ENCODE measurements around the gene STX8. TPM values are rescaled to one million over a fixed set of nuclear protein-coding genes. Genes with fewer than 3 reads are reported as not detected.

STX8 gene
- total RNA-seq, 2 experiments from 2014 or later = 59.6 to 71.5 TPM

DNA sequence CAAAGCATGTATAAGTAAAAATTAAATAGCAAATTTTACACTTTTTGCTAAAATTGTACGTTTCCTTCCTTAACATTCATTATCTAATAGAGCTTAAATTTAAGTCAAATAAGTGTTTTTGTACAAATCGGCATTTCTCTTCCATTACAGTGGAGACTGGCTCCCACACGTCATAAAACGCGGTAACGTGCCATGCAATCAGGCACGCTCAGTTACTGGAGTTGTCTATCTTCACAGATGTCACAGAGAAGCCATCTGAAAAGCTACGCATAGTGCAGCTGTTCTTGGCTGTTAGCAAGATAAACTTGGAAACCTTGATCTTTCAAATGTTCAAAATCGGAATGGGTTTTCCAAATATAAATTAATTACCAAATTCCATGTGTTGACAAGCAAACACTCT is 165.3 kb downstream of the STX8 start:
- CTCF ChIA-PET = no interaction called here
- intact Hi-C loops (cut with micrococcal nuclease) = no loop called here
- DNase-seq = no peak

GRCh38 chr17:9409878-9410277 is 165.7 kb downstream of the STX8 start:
- H3K4me3 Mint-ChIP-seq = no peak overlapping the region
- intact Hi-C loops (cut with micrococcal nuclease) = no loop called here
- no peak for ATAC-seq

More for the DNA sequence above, 165.3 kb downstream of the STX8 start:
- no peaks in the 10 kb centered on the region for H3K4me1 Mint-ChIP-seq (ENCODE audit: low read depth)
- H3K36me3 Mint-ChIP-seq (ENCODE audit: low read depth) = peaks cover 3% of the 10 kb centered on the region
- ATAC-seq = no peak
- POLR2A ChIA-PET = no interaction called here
- H3K4me3 Mint-ChIP-seq = no peak overlapping the region
- H3K27ac Mint-ChIP-seq = no peak overlapping the region
- no peaks in the 10 kb centered on the region for H3K27me3 Mint-ChIP-seq
- no peak for TF ChIP-seq CTCF (IDR thresholded peaks at IDR 0.05)
- no peaks in the 10 kb centered on the region for H3K9me3 Mint-ChIP-seq

GRCh38 chr17:9408868-9409829 is 166.5 kb downstream of the STX8 start:
- POLR2A ChIA-PET = no interaction called here
- TF ChIP-seq CTCF (IDR thresholded peaks at IDR 0.05) = no peak
- no peak for DNase-seq
- Mint-ChIP-seq H3K9me3 (no peaks in the 10 kb centered on the region), H3K4me1 (ENCODE audit: low read depth) (no peaks in the 10 kb centered on the region), H3K4me3 (no peak overlapping the region), H3K36me3 (ENCODE audit: low read depth) (peaks cover 3% of the 10 kb centered on the region), H3K27ac (no peak overlapping the region), H3K27me3 (no peaks in the 10 kb centered on the region)
- ATAC-seq = no peak
- CTCF ChIA-PET = no interaction called here
- intact Hi-C loops (cut with micrococcal nuclease) = no loop called here

More at GRCh38 chr17:9409878-9410277, 165.7 kb downstream of the STX8 start:
- Mint-ChIP-seq H3K27me3 (no peaks in the 10 kb centered on the region), H3K36me3 (ENCODE audit: low read depth) (peaks cover under 1% of the 10 kb centered on the region), H3K9me3 (no peaks in the 10 kb centered on the region), H3K27ac (no peak overlapping the region), H3K4me1 (ENCODE audit: low read depth) (no peaks in the 10 kb centered on the region)
- TF ChIP-seq CTCF (IDR thresholded peaks at IDR 0.05) = no peak
- CTCF ChIA-PET = no interaction called here
- DNase-seq = no peak
- POLR2A ChIA-PET = no interaction called here

DNA sequence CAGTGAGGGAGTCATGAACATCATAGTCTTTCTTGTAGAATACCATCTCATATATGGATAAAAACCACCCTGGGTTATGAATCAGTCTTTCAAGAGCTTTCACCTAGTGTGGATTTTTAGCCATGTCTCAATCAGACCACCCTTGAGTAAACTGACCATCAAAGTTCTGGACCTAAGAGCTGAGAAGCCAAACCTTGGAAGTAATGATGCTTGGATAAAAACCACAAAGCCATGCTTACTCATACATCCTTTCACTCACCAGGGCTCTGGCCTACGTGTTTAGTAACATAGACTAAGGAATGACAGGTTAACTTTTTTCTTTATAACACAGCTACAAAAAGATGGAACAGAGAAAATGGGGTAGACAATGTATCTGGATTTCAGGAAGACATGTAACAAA is 167.2 kb downstream of the STX8 start:
- no peaks in the 10 kb centered on the region for H3K4me1 Mint-ChIP-seq (ENCODE audit: low read depth)
- no peak overlapping the region for H3K27ac Mint-ChIP-seq
- H3K36me3 Mint-ChIP-seq (ENCODE audit: low read depth) = peaks cover 3% of the 10 kb centered on the region
- ATAC-seq = no peak
- POLR2A ChIA-PET = no interaction called here
- TF ChIP-seq CTCF (IDR thresholded peaks at IDR 0.05) = no peak
- intact Hi-C loops (cut with micrococcal nuclease) = no loop called here
- CTCF ChIA-PET = no interaction called here
- H3K27me3 Mint-ChIP-seq = no peaks in the 10 kb centered on the region
- H3K4me3 Mint-ChIP-seq = no peak overlapping the region
- DNase-seq = no peak
- H3K9me3 Mint-ChIP-seq = no peaks in the 10 kb centered on the region

DNA sequence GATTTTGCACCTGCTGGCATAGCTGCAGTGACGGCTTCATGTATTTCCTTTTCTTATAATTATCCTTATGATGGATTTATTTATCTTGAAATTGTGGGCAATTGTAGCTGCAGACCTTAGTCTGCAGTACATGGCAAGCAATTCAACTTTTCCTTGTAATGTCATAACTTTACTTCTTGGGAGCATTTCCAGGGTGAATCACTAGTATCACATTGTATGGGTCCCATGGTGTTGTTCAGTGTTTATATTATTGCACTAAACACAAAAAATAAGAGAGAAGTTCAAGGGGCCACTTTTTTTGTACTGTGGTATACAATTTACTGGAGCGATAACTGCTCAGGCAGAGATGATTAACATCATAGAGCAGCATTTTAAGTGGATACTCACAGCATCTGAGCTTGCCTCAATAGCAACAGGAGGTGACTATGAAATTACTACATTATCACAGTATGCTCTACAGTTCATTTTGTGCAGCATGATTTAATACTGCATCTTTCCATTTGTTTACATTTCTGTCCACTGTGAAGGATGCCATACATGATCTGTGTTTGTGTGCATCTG is 169.5 kb downstream of the STX8 start:
- CTCF ChIA-PET = interaction anchor here (2.0 kb wide), 1 partner anchor 11 kb away, joined by 5 read pairs; no protein-coding TSS in a partner anchor
- no peak for TF ChIP-seq CTCF (IDR thresholded peaks at IDR 0.05)
- no peak for DNase-seq
- H3K4me1 Mint-ChIP-seq (ENCODE audit: low read depth) = no peaks in the 10 kb centered on the region
- peaks cover 4% of the 10 kb centered on the region for H3K9me3 Mint-ChIP-seq
- intact Hi-C loops (cut with micrococcal nuclease) = no loop called here
- H3K27me3 Mint-ChIP-seq = no peaks in the 10 kb centered on the region
- no peak for ATAC-seq
- H3K27ac Mint-ChIP-seq = no peak overlapping the region
- peaks cover 8% of the 10 kb centered on the region for H3K36me3 Mint-ChIP-seq (ENCODE audit: low read depth)
- POLR2A ChIA-PET = no interaction called here
- H3K4me3 Mint-ChIP-seq = no peak overlapping the region

Data from activated CD8-positive, alpha-beta T cell treated with anti-CD3 and anti-CD28 coated beads for 36 hours (primary cell).